DND-41 (cell line): ENCODE results near the gene GORASP2.

Experiments used
- EZH2 ChIP-seq: IDR thresholded peaks from 3 replicates; pipeline ENCODE4 v1.6.1; 2012; ENCODE audit warnings: borderline replicate concordance, low read depth, mild to moderate bottlenecking, moderate library complexity, low read length, inconsistent platforms; ENCODE audit not compliant: severe bottlenecking
- TF ChIP-seq, protein P1 (sequence below): IDR thresholded peaks from 2 replicates; pipeline ENCODE4 v1.5.1; 2012; ENCODE audit warnings: borderline replicate concordance, low read length, moderate library complexity, mild to moderate bottlenecking; ENCODE audit not compliant: poor library complexity, severe bottlenecking; ENCODE audit errors: extremely low read depth

DNA sequence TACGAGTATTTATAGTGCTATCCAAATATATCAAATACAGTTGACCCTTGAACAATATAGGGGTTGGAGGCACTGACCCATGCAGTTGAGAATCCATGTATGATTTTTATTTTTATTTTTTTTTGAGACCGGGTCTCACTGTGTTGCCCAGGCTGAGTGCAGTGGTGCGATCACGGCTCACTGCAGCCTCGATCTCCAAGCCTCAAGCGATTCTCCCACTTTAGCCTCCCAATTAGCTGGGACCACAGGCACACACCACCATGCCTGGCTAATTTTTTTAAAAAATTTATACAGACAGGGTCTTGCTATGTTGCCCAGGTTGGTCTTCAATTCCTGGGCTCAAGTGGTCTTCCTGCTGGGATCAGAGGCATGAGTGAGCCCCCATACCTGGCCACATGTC is 70.6 kb downstream of the GORASP2 start:
- TF ChIP-seq, protein P1, sequence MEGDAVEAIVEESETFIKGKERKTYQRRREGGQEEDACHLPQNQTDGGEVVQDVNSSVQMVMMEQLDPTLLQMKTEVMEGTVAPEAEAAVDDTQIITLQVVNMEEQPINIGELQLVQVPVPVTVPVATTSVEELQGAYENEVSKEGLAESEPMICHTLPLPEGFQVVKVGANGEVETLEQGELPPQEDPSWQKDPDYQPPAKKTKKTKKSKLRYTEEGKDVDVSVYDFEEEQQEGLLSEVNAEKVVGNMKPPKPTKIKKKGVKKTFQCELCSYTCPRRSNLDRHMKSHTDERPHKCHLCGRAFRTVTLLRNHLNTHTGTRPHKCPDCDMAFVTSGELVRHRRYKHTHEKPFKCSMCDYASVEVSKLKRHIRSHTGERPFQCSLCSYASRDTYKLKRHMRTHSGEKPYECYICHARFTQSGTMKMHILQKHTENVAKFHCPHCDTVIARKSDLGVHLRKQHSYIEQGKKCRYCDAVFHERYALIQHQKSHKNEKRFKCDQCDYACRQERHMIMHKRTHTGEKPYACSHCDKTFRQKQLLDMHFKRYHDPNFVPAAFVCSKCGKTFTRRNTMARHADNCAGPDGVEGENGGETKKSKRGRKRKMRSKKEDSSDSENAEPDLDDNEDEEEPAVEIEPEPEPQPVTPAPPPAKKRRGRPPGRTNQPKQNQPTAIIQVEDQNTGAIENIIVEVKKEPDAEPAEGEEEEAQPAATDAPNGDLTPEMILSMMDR, result no peak
- no peak for TF ChIP-seq EZH2
